Aorta (tissue), 5 donors: ENCODE results near the gene CD96. TPM values are rescaled to one million over a fixed set of nuclear protein-coding genes. Genes with fewer than 3 reads are reported as not detected.
"Not testable (repeated sequence)": the region's sequence is repeated elsewhere in the genome, so short reads cannot be mapped to it uniquely, and the experiment has no call there.

Experiments used
- ATAC-seq: fragments of 200-7000 bp; cut with Tn5 transposase; one replicate; pipeline ENCODE4 v1.9.1; 2022; ENCODE audit warnings: moderate library complexity; ENCODE audit not compliant: low FRiP score
- DNase-seq, 2 donors: peaks; one replicate each; pipeline ENCODE4 v3.0.0-alpha.2; 2020
- H3K27ac ChIP-seq, 2 donors: one replicate each; pipeline ENCODE4 v1.5.1; 2013; ENCODE audit warnings: low read length in 2 of 2, mild to moderate bottlenecking in 2 of 2, moderate library complexity in 2 of 2, control low read depth in 1 of 2, inconsistent platforms in 1 of 2, low read depth in 1 of 2
- H3K27me3 ChIP-seq, 2 donors: one replicate each; pipeline ENCODE4 v1.6.1; 2013; ENCODE audit warnings: control low read depth in 1 of 2, low read length in 1 of 2, mild to moderate bottlenecking in 1 of 2, moderate library complexity in 1 of 2; ENCODE audit not compliant: insufficient read depth in 2 of 2, control insufficient read depth in 1 of 2
- H3K36me3 ChIP-seq, 2 donors: one replicate each; pipeline ENCODE4 v1.6.1; 2013; ENCODE audit warnings: control low read depth in 1 of 2, low read length in 1 of 2, mild to moderate bottlenecking in 1 of 2; ENCODE audit not compliant: insufficient read depth in 2 of 2, control insufficient read depth in 1 of 2
- H3K4me1 ChIP-seq, 2 donors: one replicate each; pipeline ENCODE4 v1.6.1; 2013; ENCODE audit warnings: low read length in 2 of 2, control low read depth in 1 of 2, mild to moderate bottlenecking in 1 of 2, moderate library complexity in 1 of 2; ENCODE audit not compliant: insufficient read depth in 2 of 2, control insufficient read depth in 1 of 2
- H3K4me3 ChIP-seq, 2 donors: one replicate each; pipeline ENCODE4 v1.5.1; 2013; ENCODE audit warnings: low read length in 2 of 2, control low read depth in 1 of 2, mild to moderate bottlenecking in 1 of 2
- H3K9me3 ChIP-seq: one replicate; pipeline ENCODE4 v1.6.1; 2013; ENCODE audit warnings: mild to moderate bottlenecking, low read length; ENCODE audit not compliant: control insufficient read depth
- WGBS, 2 donors: extraction: QIAGEN DNeasy Blood & Tissue Kit; methylation state at CpG; one replicate each; pipeline ENCODE4 v1.1.7; 2013; 5-methylcytosine and 5-hydroxymethylcytosine counted together
- intact Hi-C, 2 donors: fragments of 100-400 bp; cut with DNase I; formaldehyde crosslinking; loops; one replicate each; pipeline versions ENCODE4 v1.14.2 to v1.15.0; 2022
- polyA plus RNA-seq, 2 donors: library from polyadenylated mRNA; stranded (reverse); fragments of 200-250 nt; gene quantifications; one replicate each; pipeline ENCODE4 v1.2.3, GENCODE V29; 2013
- total RNA-seq, 2 donors: library from RNA; stranded (reverse); fragmentation: NEBNext Ultra II Directional; extraction: Animal tissue kit (Norgen Biotek cat#: 25700); gene quantifications; one replicate each; pipeline ENCODE4 v1.2.1, GENCODE V29; 2021
- donor health status: healthy with polysubstance abuse.
- donor health status: Bipolar disorder and iron deficiency.
- donor health status: DM: no; HTN: no; CAD: no.
- donor health status: DM: no; HTN: no; CAD: no.
- donor health status: DM: yes; HTN: yes; CAD: no.

Gene CD96
- total and polyA plus RNA-seq, 4 donors = 0.10 to 4.8 (median 1.7) TPM

DNA sequence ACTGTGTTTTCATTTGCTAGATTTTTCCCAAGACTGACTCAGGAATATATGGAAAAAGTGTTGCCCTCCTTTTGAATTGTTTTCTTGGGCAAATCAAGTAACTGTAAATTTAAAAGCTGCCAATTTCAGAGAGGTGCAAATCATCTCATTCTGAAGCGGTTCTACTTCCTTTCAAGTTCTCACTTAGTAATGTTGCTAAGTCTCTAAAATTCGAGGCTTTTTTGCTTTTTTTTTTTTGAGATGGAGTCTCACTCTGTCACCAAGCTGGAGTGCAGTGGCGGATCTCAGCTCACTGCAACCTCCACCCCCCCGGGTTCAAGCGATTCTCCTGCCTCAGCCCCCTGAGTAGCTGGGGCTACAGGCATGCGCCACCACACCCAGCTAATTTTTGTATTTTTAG is 130.5 kb downstream of the CD96 start:
- 78 to 83% methylated on average over 6 of the region's 6 CpGs for WGBS, 2 donors
- DNase-seq, H3K36me3 ChIP-seq, H3K9me3 ChIP-seq, ATAC-seq, H3K27me3 ChIP-seq, H3K4me1 ChIP-seq, H3K4me3 ChIP-seq, H3K27ac ChIP-seq, intact Hi-C loops: not testable (repeated sequence)

- Histone ChIP-seq H3K36me3 (no peaks in the 10 kb centered on the region), H3K9me3 (no peaks in the 10 kb centered on the region), H3K4me1 (no peaks in the 10 kb centered on the region), H3K27me3 (no peaks in the 10 kb centered on the region), H3K27ac (no peak overlapping the region), H3K4me3 (no peak overlapping the region)
- WGBS, 2 donors = 45 to 55% methylated on average over 1 of the region's 1 CpG
- intact Hi-C loops = no loop called here
- no peak for ATAC-seq
- DNase-seq = no peak
These were observed 133.8 kb downstream of the CD96 start for GRCh38 chr3:111675846-111676210.

DNA sequence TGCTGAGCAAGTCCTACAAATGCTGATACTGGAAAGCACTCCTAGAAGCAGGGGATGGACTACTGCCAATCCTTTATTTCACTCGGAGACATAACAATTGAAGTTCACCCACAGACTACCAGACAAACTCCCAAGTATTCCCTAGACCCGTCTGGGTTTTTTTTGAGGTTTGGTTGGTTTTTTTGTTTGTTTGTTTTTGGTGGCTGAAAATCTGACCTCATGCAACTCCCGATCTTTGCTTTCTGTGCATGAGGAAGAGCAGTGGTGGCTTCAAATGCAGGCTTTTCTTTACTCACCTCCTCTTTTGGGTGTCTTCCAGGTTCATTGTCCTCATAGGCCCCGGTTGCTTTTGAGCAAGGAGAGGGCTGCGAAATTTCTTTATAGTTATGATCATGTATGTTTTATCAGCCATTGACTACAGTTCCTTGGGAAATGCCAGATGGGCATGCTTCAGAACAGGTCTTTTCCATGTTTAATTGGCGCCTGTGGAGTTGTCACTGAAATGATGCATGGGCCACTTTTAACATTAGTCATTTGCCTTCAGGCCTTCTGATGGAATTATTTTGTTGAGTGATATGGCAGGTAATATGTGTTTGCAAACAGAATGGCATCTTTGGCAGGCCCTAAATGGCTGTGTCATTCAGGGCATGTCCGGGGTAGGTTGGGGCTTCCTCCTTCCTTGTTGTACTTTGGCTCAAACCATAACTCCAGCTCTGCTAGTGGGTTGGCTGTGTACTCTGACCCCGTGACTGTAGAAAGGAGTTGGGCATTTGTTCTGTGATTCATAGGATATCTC is 134.4 kb downstream of the CD96 start:
- Histone ChIP-seq H3K27me3 (no peaks in the 10 kb centered on the region), H3K36me3 (no peaks in the 10 kb centered on the region), H3K27ac (no peak overlapping the region), H3K4me1 (no peaks in the 10 kb centered on the region), H3K4me3 (no peak overlapping the region), H3K9me3 (no peaks in the 10 kb centered on the region)
- no peak for DNase-seq
- no peak for ATAC-seq
- intact Hi-C loops = no loop called here
- 54 to 55% methylated on average over 8 of the region's 8 CpGs for WGBS, 2 donors

- Histone ChIP-seq H3K9me3 (no peaks in the 10 kb centered on the region), H3K4me3 (no peak overlapping the region), H3K4me1 (no peaks in the 10 kb centered on the region), H3K27ac (no peak overlapping the region), H3K36me3 (no peaks in the 10 kb centered on the region), H3K27me3 (no peaks in the 10 kb centered on the region)
- intact Hi-C loops = no loop called here
- 91 to 94% methylated on average over 4 of the region's 4 CpGs for WGBS, 2 donors
- ATAC-seq = no peak
- DNase-seq = no peak
These were observed 135.0 kb downstream of the CD96 start for GRCh38 chr3:111677007-111677392.

DNA sequence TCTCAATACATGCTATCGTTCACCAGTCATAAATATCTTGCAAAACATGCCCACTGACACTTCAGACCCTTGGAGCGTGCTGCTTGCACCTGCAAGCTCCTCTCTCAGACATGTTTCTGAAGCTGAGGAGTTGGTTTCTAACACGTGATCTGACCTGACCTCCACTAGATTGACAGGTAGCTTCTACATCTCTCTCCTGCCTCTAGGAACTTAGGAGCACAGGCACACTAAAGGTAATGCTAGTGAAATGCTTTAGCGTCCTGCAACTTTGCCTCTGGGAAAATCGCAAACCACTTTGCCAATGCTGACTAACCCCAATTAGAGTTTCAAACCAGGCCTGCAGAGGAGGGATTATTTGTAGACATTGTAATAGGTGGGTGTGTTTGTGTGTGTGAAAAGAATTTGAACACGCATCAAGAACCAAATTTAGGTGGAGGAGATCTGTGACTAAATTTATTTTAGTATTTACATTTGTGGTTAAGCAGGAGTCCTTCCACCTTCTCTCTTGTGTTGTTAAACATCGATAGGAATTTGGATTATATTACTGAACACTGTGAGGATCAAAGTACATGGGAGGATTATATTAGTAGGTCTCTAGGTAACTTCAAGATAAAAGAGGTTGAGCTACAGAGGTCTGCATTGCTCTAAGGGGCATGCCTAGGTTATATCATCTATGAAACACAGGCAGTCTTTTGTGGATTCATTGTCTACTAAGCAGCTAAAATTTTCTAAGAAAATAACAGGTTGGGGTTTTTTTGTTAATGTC is 139.8 kb downstream of the CD96 start:
- WGBS, 2 donors = 86 to 91% methylated on average over 7 of the region's 7 CpGs

GRCh38 chr3:111684640-111685039 is 142.6 kb downstream of the CD96 start:
- Histone ChIP-seq H3K27me3 (no peaks in the 10 kb centered on the region), H3K9me3 (no peaks in the 10 kb centered on the region), H3K4me3 (no peak overlapping the region), H3K4me1 (no peaks in the 10 kb centered on the region), H3K36me3 (no peaks in the 10 kb centered on the region), H3K27ac (no peak overlapping the region)
- intact Hi-C loops = no loop called here
- DNase-seq = no peak
- WGBS, 2 donors = 87 to 89% methylated on average over 4 of the region's 4 CpGs
- no peak for ATAC-seq

More for the DNA sequence above, 139.8 kb downstream of the CD96 start:
- Histone ChIP-seq H3K36me3 (no peaks in the 10 kb centered on the region), H3K27ac (no peak overlapping the region), H3K27me3 (no peaks in the 10 kb centered on the region), H3K4me3 (no peak overlapping the region), H3K9me3 (no peaks in the 10 kb centered on the region), H3K4me1 (no peaks in the 10 kb centered on the region)
- no peak for DNase-seq
- no peak for ATAC-seq
- intact Hi-C loops = no loop called here

- intact Hi-C loops = no loop called here
- H3K27ac ChIP-seq = no peak overlapping the region
- WGBS, 2 donors = 92 to 98% methylated on average over 2 of the region's 2 CpGs
- ATAC-seq = no peak
- H3K9me3 ChIP-seq = no peaks in the 10 kb centered on the region
- H3K27me3 ChIP-seq = no peaks in the 10 kb centered on the region
- H3K4me3 ChIP-seq = no peak overlapping the region
- no peak for DNase-seq
- no peaks in the 10 kb centered on the region for H3K36me3 ChIP-seq
- H3K4me1 ChIP-seq = no peaks in the 10 kb centered on the region
These were observed 146.3 kb downstream of the CD96 start for GRCh38 chr3:111688190-111688800.

GRCh38 chr3:111690242-111690641 is 148.2 kb downstream of the CD96 start:
- no peak for ATAC-seq
- intact Hi-C loops = no loop called here

More at GRCh38 chr3:111690242-111690641, 148.2 kb downstream of the CD96 start:
- Histone ChIP-seq H3K27ac (no peak overlapping the region), H3K4me1 (no peaks in the 10 kb centered on the region), H3K4me3 (no peak overlapping the region), H3K9me3 (no peaks in the 10 kb centered on the region), H3K36me3 (no peaks in the 10 kb centered on the region), H3K27me3 (no peaks in the 10 kb centered on the region)
- DNase-seq = no peak
- 90 to 91% methylated on average over 3 of the region's 3 CpGs for WGBS, 2 donors
